Lower leg skin (tissue), 4 donors: Measurements from ENCODE around the gene CCDC78. TPM values are rescaled to one million over a fixed set of nuclear protein-coding genes. Genes with fewer than 3 reads are reported as not detected.

Experiments
- DNase-seq, 2 donors: peaks; one replicate each; pipeline ENCODE4 v3.0.0-alpha.2; 2019; ENCODE audit warnings: low spot score in 2 of 2
- H3K4me3 ChIP-seq: fragments of 200-600 bp; sonication (generic); 2 replicates; pipeline ENCODE4 v1.5.1; 2017; ENCODE audit warnings: mild to moderate bottlenecking, low read depth; ENCODE audit not compliant: poor library complexity, severe bottlenecking
- POLR2A ChIP-seq, 2 donors: fragments of 450-650 bp; IDR thresholded peaks; one replicate each; pipeline ENCODE4 v1.6.1; 2016 to 2017; ENCODE audit warnings: antibody characterized with exemption in 2 of 2, mild to moderate bottlenecking in 1 of 2, moderate library complexity in 1 of 2
- WGBS, 2 donors: methylation state at CpG; one replicate each; pipeline ENCODE4 v1.1.5; 2018; 5-methylcytosine and 5-hydroxymethylcytosine counted together
- intact Hi-C: fragments of 100-400 bp; cut with DNase I; formaldehyde crosslinking; loops from one replicate; pipeline ENCODE4 v1.15.0; 2023; ENCODE audit warnings: low total_unique reads
- total RNA-seq, 4 donors: library from RNA; depleted of rRNA; stranded (reverse); fragments of >200 nt; gene quantifications; one replicate each; pipeline ENCODE4 v1.1.0, GENCODE V29; 2016
- TF ChIP-seq, protein P1 (sequence below), 3 donors: fragments of 450-650 bp; IDR thresholded peaks; one replicate each; pipeline ENCODE4 v1.5.1; 2016; ENCODE audit warnings: antibody characterized with exemption in 3 of 3, mild to moderate bottlenecking in 3 of 3, moderate library complexity in 2 of 3

Gene CCDC78
- total RNA-seq, 4 donors from 2014 or later, result 0.52 to 0.55 TPM; not detected in 2

DNA sequence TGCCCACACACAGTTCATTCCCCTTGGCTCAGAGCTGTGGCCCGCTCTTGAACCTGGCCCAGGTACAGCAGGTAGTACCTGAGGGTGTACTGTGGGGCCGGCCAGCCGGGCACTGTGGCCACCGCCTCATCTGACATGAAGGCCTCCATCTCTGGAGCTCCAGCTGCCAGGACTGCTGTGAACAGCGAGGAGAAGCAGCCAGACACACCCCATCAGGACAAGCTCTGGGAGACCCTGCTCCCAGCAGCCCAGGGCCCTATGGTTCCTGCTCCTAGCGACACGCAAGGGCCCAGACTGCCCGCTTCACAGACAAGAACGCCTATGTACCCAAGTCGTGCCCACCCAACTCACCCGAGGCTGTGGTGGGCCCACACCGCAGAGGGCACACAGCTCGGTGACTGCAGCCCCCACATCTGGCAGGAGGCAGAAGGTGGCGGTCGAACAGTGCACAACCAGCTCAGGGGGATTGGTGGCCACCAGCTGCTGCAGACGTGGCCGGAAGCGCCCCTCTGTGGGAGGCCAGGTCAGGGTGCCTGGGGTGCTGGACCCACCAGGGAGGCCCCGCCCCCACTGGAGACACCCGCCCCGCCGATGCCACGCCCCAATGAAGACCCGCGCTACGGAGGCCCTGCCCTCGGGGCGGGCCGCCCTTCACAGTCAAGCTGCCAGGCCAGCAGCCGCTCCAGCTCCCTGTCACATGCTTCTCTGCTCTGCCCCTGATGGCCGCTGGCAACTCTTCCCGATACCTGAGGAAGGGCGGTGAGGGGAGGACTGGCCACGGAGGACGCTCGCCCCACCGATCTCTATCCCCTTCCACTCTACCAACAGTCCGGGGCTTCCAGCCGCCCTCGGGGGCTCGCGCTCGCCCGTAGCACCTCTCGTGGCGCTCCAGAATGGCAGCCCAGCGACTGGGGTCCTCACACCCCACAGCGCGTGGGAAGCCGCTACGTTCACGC, 47.1 kb downstream of the CCDC78 start:
- peak overlapping the region; percentile 2 for H3K4me3 ChIP-seq
- TF ChIP-seq POLR2A (IDR thresholded peaks at IDR 0.05), result no peak
- TF ChIP-seq, protein P1, sequence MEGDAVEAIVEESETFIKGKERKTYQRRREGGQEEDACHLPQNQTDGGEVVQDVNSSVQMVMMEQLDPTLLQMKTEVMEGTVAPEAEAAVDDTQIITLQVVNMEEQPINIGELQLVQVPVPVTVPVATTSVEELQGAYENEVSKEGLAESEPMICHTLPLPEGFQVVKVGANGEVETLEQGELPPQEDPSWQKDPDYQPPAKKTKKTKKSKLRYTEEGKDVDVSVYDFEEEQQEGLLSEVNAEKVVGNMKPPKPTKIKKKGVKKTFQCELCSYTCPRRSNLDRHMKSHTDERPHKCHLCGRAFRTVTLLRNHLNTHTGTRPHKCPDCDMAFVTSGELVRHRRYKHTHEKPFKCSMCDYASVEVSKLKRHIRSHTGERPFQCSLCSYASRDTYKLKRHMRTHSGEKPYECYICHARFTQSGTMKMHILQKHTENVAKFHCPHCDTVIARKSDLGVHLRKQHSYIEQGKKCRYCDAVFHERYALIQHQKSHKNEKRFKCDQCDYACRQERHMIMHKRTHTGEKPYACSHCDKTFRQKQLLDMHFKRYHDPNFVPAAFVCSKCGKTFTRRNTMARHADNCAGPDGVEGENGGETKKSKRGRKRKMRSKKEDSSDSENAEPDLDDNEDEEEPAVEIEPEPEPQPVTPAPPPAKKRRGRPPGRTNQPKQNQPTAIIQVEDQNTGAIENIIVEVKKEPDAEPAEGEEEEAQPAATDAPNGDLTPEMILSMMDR (IDR thresholded peaks at IDR 0.05), result no peak
- 7 to 30% methylated on average over 21 to 28 of the region's 52 CpGs for whole genome bisulfite sequencing, 2 donors
- intact Hi-C loops, result no loop called here
- peak; percentile 62 to 94 for DNase-seq

DNA sequence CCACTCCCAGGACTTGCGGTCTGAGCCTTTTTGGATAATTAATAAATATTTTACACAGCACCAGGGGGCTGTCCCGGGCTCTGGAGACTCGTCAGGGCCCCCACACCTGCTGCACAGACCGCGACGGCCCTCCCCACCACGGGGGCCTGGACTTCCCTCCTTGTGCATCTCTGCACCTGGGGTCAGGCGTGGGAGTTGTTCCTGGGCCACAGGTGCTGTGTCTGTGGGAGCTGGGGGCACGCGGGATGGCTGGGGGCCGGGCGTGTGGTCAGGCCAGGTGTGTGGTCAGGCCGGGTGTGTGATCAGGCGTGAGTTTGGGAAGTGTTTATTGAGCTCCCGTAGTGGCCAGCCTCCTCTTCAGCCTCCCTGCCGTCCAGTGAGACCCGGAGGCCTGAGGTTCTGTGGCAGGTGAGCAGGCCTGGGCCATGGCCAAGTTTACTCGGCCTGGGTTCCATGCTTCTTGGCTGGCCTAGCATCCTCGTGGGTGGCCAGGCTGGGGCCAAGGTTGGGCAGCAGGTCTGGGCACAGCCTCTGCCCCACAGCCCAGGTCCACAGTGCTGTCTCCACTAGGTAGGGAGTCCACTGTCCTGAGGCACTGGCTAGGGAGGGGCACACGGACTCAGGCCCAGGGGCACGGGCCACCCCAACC, 47.9 kb downstream of the CCDC78 start:
- TF ChIP-seq, protein P1 (IDR thresholded peaks at IDR 0.05), result no peak
- no peak for TF ChIP-seq POLR2A (IDR thresholded peaks at IDR 0.05)
- intact Hi-C loops, result no loop called here
- DNase-seq, result no peak
- WGBS, 2 donors, result 62 to 73% methylated on average over 10 to 20 of the region's 21 CpGs
- H3K4me3 ChIP-seq, result no peak overlapping the region

DNA sequence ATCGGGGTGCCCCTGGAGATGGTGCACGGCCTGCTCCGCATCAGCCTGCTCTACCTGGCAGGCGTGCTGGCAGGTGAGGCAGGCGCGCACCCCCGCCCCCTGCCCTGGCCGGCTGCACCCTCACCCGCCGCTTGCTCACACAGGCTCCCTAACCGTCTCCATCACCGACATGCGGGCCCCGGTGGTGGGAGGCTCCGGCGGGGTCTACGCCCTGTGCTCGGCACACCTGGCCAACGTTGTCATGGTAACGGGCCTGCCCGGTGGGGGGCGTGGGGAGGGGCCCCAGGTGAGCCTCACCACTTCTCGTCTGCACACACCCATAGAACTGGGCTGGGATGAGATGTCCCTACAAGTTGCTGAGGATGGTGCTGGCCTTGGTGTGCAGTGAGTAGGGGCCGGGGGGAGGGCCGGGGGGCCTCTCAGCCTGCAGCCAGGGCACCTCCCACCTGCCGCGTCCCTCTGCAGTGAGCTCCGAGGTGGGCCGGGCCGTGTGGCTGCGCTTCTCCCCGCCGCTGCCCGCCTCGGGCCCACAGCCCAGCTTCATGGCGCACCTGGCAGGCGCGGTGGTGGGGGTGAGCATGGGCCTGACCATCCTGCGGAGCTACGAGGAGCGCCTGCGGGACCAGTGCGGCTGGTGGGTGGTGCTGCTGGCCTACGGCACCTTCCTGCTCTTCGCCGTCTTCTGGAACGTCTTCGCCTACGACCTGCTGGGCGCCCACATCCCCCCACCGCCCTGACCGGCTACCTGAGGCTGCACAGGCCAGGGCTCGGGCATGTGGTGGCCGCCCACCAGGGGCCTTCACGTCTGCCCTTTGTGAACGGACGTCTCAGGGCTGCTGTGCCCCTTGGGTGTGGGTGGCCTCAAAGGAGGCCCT, 48.7 kb downstream of the CCDC78 start:
- intact Hi-C loops, result no loop called here
- 32 to 38% methylated on average over 19 to 48 of the region's 57 CpGs for WGBS, 2 donors
- DNase-seq, result no peak
- no peak overlapping the region for H3K4me3 ChIP-seq
- TF ChIP-seq POLR2A (IDR thresholded peaks at IDR 0.05), result no peak
- TF ChIP-seq, protein P1 (IDR thresholded peaks at IDR 0.05), result no peak

DNA sequence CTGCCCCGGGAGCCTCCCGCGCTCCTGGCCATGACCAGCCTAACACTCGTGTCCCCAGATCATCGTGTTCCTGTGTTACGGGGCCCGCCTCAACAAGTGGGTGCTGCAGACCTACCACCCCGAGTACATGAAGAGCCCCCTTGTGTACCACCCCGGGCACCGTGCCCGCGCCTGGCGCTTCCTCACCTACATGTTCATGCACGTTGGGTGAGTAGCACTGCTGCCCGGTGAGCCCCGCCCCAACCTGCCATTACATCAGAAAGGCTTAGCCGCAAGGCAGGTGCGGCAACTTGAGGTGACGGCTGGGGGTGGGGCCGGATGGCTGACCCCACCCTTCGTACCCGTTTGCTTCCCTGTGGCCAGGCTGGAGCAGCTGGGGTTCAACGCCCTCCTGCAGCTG, 49.3 kb downstream of the CCDC78 start:
- 49 to 57% methylated on average over 21 to 22 of the region's 23 CpGs for WGBS, 2 donors
- TF ChIP-seq, protein P1 (IDR thresholded peaks at IDR 0.05), result no peak
- no peak for TF ChIP-seq POLR2A (IDR thresholded peaks at IDR 0.05)
- DNase-seq, result peak; percentile 76 to 93
- intact Hi-C loops, result no loop called here
- H3K4me3 ChIP-seq, result no peak overlapping the region

DNA sequence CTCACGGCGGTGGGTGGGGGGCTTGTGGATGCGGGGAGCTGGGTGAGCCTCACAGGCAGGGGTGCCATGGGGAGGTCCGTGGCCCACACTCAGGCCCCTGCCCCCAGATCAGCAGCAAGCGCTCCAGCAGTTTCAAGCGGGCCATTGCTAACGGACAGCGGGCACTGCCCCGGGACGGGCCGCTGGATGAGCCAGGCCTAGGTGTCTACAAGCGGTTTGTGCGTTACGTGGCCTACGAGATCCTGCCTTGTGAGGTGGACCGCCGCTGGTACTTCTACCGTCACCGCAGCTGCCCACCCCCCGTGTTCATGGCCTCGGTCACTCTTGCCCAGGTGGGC, 49.7 kb downstream of the CCDC78 start:
- TF ChIP-seq, protein P1 (IDR thresholded peaks at IDR 0.05), result no peak
- TF ChIP-seq POLR2A (IDR thresholded peaks at IDR 0.05), result no peak
- intact Hi-C loops, result no loop called here
- H3K4me3 ChIP-seq, result no peak overlapping the region
- 46 to 81% methylated on average over 19 to 20 of the region's 21 CpGs for WGBS, 2 donors
- DNase-seq, result no peak
